ENCODE data around the gene STUM. TPM values are rescaled to one million over a fixed set of nuclear protein-coding genes. Genes with fewer than 3 reads are reported as not detected.

The STUM gene
- total and polyA plus RNA-seq, 2 of the 8 experiments (the other 6 are each of a cell fraction or from before 2014, with no cell fraction given): 0.76 to 1.2 TPM

GRCh38 chr1:226627050-226627755 is 78.6 kb downstream of the STUM start:
- no peak overlapping the region for H2BK120ac ChIP-seq (replicated peaks; ENCODE audit: low read depth, low read length)
- no peak overlapping the region for H4K8ac ChIP-seq (ENCODE audit: extremely low read depth, insufficient read depth, low read length)
- CTCF ChIA-PET (ENCODE audit: partially characterized antibody): interaction anchor here (0.9 to 14.1 kb wide), 24 partner anchors 11 to 659 kb away, joined by 3 to 184 read pairs (median 4); no protein-coding TSS in a partner anchor
- H3K27me3 ChIP-seq (replicated peaks in 1 of 4; ENCODE audit: control insufficient read depth in 3 of 4, extremely low read depth in 1 of 4, insufficient read depth in 3 of 4, low read length in 3 of 4): peaks cover 0 to 10% (median 10%) of the 10 kb centered on the region in 4 experiments; a peak in 6 of 7 replicates
- 0 out of 2 replicates have a peak overlapping the region, but pooled peaks have one; percentile 12 for H2BK15ac ChIP-seq (ENCODE audit: low read length)
- no peaks in the 10 kb centered on the region for H3K23me2 ChIP-seq (ENCODE audit: low read depth, low read length)
- H3K4me2 ChIP-seq (ENCODE audit: insufficient read depth in 1 of 2, low read depth in 2 of 2, low read length in 2 of 2): no peak overlapping the region
- no peaks in the 10 kb centered on the region for H3K4me1 ChIP-seq (replicated peaks in 1 of 4; ENCODE audit: control insufficient read depth in 3 of 4, insufficient read depth in 4 of 4, low read length in 3 of 4)
- FAIRE-seq (no peak), DNase-seq (ENCODE audit: low read depth in 1 of 2, low spot score in 2 of 2) (no peak)
- POLR2A ChIA-PET (ENCODE audit: partially characterized antibody): no interaction called here
- H3K18ac ChIP-seq (ENCODE audit: extremely low read depth, low read length): no peak overlapping the region
- no peak overlapping the region for H3K4me3 ChIP-seq (ENCODE audit: extremely low read depth in 1 of 4, insufficient read depth in 2 of 4, low read depth in 3 of 4, low read length in 4 of 4)
- H3K27ac ChIP-seq (ENCODE audit: low read depth, low read length): no peak overlapping the region
- no peak overlapping the region for H2BK20ac ChIP-seq (ENCODE audit: low read length)
- H3K9ac ChIP-seq (replicated peaks in 1 of 4; ENCODE audit: extremely low read depth in 1 of 4, low read depth in 3 of 4, low read length in 3 of 4): no peak overlapping the region
- H4K91ac ChIP-seq (replicated peaks; ENCODE audit: insufficient read length, low read length): no peak overlapping the region
- no peak overlapping the region for H2AK5ac ChIP-seq (ENCODE audit: low read depth, low read length)
- H3K79me1 ChIP-seq (ENCODE audit: low read depth, low read length): no peaks in the 10 kb centered on the region
- H2AFZ ChIP-seq (ENCODE audit: low read length): no peak overlapping the region
- H4K20me1 ChIP-seq (replicated peaks in 1 of 2; ENCODE audit: control insufficient read depth in 1 of 2, insufficient read depth in 2 of 2, low read length in 2 of 2): no peaks in the 10 kb centered on the region
- H3K23ac ChIP-seq (ENCODE audit: insufficient read length): no peak overlapping the region
- WGBS, 2 experiments (ENCODE audit: extremely low coverage in 1 of 2, insufficient coverage in 1 of 2, insufficient read length in 1 of 2, insufficient replicate concordance in 2 of 2, low coverage in 1 of 2, low lambda C conversion rate in 2 of 2, missing lambda C conversion rate in 1 of 2): 71% methylated on average over 6 of the region's 6 CpGs; no CpG with 5 or more reads in 1 of the 2 experiments
- no peak overlapping the region for H2BK12ac ChIP-seq (ENCODE audit: low read depth, low read length)
- no peaks in the 10 kb centered on the region for H3K79me2 ChIP-seq (ENCODE audit: control insufficient read depth in 1 of 2, insufficient read depth in 2 of 2, low read length in 2 of 2)
- H3K36me3 ChIP-seq (ENCODE audit: control insufficient read depth in 2 of 4, insufficient read depth in 4 of 4, low read length in 3 of 4): no peaks in the 10 kb centered on the region
- H3K9me3 ChIP-seq (ENCODE audit: insufficient read depth in 2 of 2, low read depth in 1 of 2, low read length in 1 of 2): 0 out of 4 replicates have a peak, but pooled peaks cover 0 to 4% of the 10 kb centered on the region in 2 experiments
- no peak overlapping the region for H4K5ac ChIP-seq (ENCODE audit: insufficient read length, low read depth, low read length)
- H3K14ac ChIP-seq (ENCODE audit: insufficient read length): no peak overlapping the region
- H3K4ac ChIP-seq (replicated peaks; ENCODE audit: insufficient read length, low read depth, low read length): no peak overlapping the region
- no peak overlapping the region for H2BK5ac ChIP-seq (ENCODE audit: low read depth, low read length)
- no peak overlapping the region for H3K56ac ChIP-seq (replicated peaks; ENCODE audit: insufficient read length, low read depth, low read length)
- TF ChIP-seq TBP (IDR thresholded peaks at IDR 0.05; ENCODE audit: low read depth, low read length) (no peak), SUZ12 (IDR thresholded peaks at IDR 0.05; ENCODE audit: low read length) (no peak), EP300 (IDR thresholded peaks at IDR 0.05; ENCODE audit: borderline replicate concordance in 1 of 2, low read depth in 2 of 2, low read length in 2 of 2) (no peak), SIRT6 (IDR thresholded peaks at IDR 0.05; ENCODE audit: low read length) (no peak), RXRA (IDR thresholded peaks at IDR 0.05; ENCODE audit: insufficient read depth, low read depth, low read length) (no peak), CHD1 (IDR thresholded peaks at IDR 0.05; ENCODE audit: low read depth, low read length) (no peak), BACH1 (IDR thresholded peaks at IDR 0.05; ENCODE audit: low read length) (no peak), KDM5A (IDR thresholded peaks at IDR 0.05; ENCODE audit: low read length) (no peak), TCF12 (IDR thresholded peaks at IDR 0.05; ENCODE audit: low read depth, low read length) (no peak), POU5F1 (IDR thresholded peaks at IDR 0.05; ENCODE audit: low read depth, low read length) (no peak), BRCA1 (IDR thresholded peaks at IDR 0.05; ENCODE audit: low read depth, low read length) (no peak)
- TF ChIP-seq, protein P1, sequence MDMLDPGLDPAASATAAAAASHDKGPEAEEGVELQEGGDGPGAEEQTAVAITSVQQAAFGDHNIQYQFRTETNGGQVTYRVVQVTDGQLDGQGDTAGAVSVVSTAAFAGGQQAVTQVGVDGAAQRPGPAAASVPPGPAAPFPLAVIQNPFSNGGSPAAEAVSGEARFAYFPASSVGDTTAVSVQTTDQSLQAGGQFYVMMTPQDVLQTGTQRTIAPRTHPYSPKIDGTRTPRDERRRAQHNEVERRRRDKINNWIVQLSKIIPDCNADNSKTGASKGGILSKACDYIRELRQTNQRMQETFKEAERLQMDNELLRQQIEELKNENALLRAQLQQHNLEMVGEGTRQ (IDR thresholded peaks at IDR 0.05; ENCODE audit: low read length): no peak

Data from H1 (cell line).